Posterior vena cava (tissue), 2 donors: ENCODE results near the gene TSPAN31. TPM values are rescaled to one million over a fixed set of nuclear protein-coding genes. Genes with fewer than 3 reads are reported as not detected.
"Not testable (repeated sequence)": the region's sequence is repeated elsewhere in the genome, so short reads cannot be mapped to it uniquely, and the experiment has no call there.

Experiments used
- DNase-seq: peaks from one replicate; pipeline ENCODE4 v3.0.0-alpha.2; 2020; ENCODE audit warnings: low spot score
- intact Hi-C, 2 donors: fragments of 100-400 bp; cut with DNase I; formaldehyde crosslinking; loops; one replicate each; pipeline versions ENCODE4 v1.14.1 to v1.14.2; 2022 to 2023
- long read RNA-seq, 2 donors: library from polyadenylated mRNA; unstranded; transcript quantifications; one replicate each; pipeline ENCODE4 v2.0.0, GENCODE V29; 2020 to 2021
- total RNA-seq, 2 donors: library from RNA; stranded (reverse); fragmentation: NEBNext Ultra II Directional; extraction: Animal tissue kit (Norgen Biotek cat#: 25700); gene quantifications; one replicate each; pipeline ENCODE4 v1.2.1, GENCODE V29; 2021
- donor health status: DM: yes; HTN: yes; CAD: no.
- donor health status: DM: yes; HTN: yes; CAD: no.

Gene TSPAN31, protein sequence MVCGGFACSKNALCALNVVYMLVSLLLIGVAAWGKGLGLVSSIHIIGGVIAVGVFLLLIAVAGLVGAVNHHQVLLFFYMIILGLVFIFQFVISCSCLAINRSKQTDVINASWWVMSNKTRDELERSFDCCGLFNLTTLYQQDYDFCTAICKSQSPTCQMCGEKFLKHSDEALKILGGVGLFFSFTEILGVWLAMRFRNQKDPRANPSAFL
- 10 to 100 TPM; 20.1 to 26.3 TPM for total RNA-seq
- long read RNA-seq, donor 1, transcript TSPAN31-201 (6 exons, 1,849 nt): major isoform, 17 of 26 reads
- long read RNA-seq, donor 1, partial matches to known transcripts: 9 of 26 reads
- long read RNA-seq, donor 1, other reads (novel, unspliced or antisense): 0 of 26 reads
- long read RNA-seq, donor 2, transcript TSPAN31-201 (6 exons, 1,849 nt): major isoform, 52 of 69 reads
- long read RNA-seq, donor 2, partial matches to known transcripts: 7 of 69 reads
- long read RNA-seq, donor 2, other reads (novel, unspliced or antisense): 10 of 69 reads

GRCh38 chr12:57744777-57745484 is at the start of gene TSPAN31:
TSS of gene TSPAN31 (plus strand) at chr12:57745039. CDS start at chr12:57745155, 116 bp downstream.
- DNase-seq: peak; percentile 99
- intact Hi-C loops: no loop called here

DNA sequence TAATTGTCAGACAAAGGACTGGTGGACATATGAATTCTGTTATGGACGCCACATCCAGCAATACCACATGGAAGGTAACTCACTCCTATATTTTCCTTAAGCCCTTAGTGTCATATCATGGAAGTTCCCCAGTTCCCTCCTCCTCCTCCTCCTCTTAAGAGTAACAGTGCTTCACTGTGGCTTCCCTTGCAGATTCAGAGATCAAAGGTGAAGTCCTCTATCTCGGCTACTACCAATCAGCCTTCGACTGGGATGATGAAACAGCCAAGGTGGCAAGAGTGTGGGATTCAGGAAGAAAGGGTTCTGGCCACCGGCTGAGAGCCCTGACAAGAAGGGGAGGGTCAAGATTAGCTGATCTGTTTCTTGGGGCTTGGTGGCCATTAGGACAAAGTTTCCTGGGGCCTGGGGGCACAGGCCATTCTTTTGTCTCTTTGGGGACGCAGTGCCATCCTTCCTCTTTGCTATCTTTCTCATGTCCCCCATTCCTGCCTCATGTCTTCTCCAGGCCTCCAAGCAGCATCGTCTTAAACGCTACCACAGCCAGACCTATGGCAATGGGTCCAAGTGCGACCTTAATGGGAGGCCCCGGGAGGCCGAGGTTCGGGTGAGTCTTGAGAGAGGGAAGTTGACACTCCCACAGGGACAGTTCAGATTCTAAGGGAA is 48.9 kb upstream of the TSPAN31 start:
- no peak for DNase-seq
- intact Hi-C loops: no loop called here

GRCh38 chr12:57697076-57697475 is 47.8 kb upstream of the TSPAN31 start:
- intact Hi-C loops: no loop called here
- DNase-seq: no peak

DNA sequence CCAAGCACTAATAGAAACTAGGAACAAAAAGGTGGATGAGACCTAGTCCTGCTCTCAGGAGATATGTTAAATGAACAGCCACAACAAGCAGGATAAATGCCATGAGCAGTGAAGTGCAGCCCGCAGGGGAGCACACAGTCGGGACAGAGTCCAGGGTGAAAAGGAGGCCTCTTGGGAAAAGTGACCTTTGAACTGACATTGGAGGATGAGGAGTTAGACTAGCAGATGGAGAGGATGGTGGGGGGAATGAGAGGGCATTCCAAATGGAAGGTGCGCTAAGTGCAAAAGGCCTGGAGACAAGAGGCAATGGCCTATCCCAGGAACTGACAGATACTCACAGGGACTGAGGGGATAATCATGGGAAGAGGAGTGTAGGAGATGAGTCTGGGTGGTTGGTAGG is 46.4 kb upstream of the TSPAN31 start:
- DNase-seq: no peak
- intact Hi-C loops: no loop called here

DNA sequence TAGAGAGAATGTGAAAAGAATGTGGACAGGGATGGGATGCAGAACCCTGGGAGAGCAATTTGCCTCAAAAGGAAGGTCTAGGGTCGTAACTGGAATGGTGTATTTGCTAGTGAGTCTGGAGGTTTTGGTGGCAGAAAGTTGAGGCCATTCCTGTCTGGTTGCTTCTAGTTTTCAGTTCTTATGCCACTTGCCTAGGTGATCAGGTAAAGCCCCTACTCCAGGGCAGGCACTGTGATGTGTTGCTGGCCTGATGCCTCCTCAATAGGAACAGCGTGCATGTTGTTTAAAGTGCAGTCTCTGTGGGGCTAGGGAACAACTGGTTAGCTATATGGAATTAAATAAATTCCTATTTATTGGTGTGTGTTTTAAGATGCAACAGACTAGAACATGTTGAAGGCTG is 44.5 kb upstream of the TSPAN31 start:
- intact Hi-C loops: no loop called here

GRCh38 chr12:57707250-57707649 is 37.6 kb upstream of the TSPAN31 start:
- no peak for DNase-seq
- intact Hi-C loops: no loop called here

More for the DNA sequence above, 44.5 kb upstream of the TSPAN31 start:
- no peak for DNase-seq

DNA sequence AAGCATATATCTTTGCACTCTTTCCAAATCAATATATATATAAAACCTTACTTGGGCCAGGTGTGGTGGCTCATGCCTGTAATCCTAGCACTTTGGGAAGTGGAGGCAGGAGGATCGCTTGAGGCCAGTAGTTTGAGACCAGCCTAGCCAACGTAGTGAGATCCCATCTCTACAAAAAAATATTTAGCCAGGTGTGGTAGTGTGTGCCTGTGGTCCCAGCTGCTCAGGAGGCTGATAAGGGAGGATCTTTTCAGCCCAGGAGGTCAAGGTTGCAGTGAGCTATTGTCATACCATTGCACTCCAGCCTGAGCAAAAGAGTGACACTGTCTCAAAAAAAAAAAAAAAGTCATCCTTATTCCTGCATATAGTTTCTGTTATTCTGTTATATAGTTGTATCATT is 36.5 kb upstream of the TSPAN31 start:
- no peak for DNase-seq
- intact Hi-C loops: no loop called here

DNA sequence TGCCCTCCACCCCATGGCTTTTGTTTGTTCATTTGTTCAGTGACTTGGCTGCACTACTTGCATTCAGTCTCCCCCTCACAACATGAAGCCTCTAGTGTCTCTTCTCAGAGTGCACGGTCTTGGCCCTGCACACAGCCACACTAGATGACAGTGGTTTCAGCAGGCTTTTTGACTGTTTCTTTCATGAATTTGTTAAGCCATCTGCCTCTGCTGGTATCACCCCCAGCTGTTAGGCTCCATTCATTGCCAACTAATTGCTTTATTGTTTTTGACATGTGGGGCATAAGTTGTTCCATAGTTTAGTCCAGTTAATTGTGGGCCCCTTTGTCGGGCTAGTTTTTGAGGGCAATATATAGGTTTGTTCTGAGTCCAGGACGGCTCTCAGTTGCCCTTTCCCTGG is 32.1 kb upstream of the TSPAN31 start:
- no peak for DNase-seq
- intact Hi-C loops: no loop called here

DNA sequence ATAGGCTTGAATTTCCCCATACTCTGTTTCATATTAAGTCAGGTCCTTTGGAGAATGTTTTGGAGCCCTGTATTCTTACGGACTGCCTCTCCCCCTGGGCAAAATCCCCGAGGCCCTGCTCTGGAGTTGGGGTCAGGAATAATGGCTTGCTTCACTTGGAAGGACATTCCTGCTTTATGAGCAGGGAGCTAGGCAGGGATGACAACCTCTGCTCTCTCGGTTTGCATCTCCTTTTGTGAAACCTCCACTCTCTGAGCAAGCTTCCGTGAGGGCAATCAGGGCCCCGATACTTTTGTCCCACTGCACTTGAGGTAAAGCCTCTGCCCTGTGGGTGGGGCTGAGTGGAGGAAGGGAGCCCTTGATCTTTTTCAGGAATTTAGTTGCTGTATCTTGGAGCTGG is 31.6 kb upstream of the TSPAN31 start:
- intact Hi-C loops: no loop called here
- DNase-seq: no peak

DNA sequence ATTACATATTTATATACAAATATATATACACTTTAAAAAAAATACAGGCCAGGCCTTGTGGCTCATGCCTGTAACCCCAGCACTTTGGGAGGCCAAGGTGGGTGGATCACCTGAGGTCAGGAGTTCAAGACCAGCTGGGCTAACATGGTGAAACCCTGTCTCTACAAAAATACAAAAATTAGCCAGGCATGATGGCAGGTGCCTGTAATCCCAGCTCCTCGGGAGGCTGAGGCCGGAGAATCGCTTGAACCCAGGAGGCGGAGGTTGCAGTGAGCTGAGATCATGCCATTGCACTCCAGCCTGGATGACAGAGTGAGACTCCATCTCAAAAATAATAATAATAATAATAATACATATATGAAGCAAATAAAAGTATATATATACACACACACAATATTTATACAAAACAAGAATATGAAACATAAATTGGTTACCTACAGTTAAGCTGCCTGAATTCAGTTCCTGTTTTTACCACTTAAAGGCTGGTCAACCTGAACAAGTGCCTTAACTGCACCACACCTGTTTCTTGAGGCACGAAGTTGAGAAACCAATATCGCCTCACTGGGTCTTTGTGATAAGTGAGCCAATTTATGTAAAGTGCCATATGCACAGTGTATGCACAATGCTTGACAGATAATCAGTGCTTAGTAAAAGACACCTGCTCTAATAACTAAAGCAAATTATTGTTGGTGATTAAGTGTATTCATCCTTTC is 29.6 kb upstream of the TSPAN31 start:
- DNase-seq, intact Hi-C loops: not testable (repeated sequence)

- intact Hi-C loops: no loop called here
Observed at GRCh38 chr12:57715786-57716185, 29.1 kb upstream of the TSPAN31 start.

DNA sequence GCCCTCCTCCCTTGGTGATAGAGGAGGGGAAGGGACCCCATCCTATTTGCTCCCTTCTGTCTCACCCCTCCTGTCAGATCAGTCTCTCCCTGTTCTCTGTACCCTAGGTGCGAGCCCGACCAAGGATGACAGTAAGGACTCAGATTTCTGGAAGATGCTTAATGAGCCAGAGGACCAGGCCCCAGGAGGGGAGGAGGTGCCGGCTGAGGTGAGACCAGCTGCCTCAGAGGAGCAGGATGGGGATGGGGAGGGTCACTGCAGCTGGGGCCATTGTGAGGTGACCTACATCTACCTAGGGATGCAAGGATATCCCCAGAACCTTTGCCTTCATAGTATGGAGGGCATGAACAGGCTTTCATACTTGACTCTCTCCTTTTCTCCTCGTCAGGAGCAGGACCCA is 28.5 kb upstream of the TSPAN31 start:
- no peak for DNase-seq
- intact Hi-C loops: no loop called here

More at GRCh38 chr12:57715786-57716185, 29.1 kb upstream of the TSPAN31 start:
- no peak for DNase-seq

DNA sequence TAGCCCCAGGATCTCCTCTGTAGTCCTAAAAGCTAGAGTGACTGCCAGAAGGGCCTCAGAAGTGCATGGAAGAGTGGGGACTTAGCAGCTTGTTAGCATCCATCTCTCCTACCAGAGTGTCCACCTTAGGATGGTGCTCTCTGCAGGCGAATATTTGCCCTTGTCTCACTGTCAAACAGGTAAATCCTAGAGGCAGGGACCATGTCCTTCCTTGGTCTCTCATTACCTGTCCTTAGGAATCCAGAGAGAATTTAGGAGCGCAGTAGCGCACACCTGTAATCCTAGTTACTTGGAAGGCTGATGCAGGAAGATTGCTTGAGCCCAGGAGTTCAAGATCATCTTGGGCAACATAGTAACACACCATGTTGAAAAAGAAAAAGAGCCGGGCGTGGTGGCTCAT is 27.7 kb upstream of the TSPAN31 start:
- intact Hi-C loops: no loop called here
- DNase-seq: no peak

DNA sequence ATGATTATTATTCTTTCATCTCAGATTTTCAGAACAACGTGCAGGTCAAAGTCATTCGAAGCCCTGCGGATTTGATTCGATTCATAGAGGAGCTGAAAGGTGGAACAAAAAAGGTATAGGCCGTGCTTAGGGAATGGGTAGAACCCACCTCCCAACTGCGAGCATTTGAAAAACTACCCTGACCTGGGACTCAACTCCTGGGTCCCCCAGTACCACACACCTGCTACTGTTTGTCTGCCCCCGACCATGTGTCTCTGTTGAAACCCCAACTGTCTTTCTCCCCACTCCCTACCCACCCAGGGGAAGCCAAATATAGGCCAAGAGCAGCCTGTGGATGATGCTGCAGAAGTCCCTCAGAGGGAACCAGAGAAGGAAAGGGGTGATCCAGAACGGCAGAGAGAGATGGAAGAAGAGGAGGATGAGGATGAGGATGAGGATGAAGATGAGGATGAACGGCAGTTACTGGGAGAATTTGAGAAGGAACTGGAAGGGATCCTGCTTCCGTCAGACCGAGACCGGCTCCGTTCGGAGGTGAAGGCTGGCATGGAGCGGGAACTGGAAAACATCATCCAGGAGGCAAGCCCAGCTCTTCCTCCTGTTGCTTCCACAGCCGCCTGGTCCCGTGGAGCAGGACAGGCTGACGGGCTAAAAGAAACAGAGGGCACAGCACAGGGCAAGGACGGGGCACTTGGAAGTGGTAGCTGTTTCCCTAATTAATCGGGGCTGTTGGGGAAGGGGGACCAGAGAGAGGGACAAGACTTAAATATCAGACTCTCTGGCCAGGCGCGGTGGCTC is 26.8 kb upstream of the TSPAN31 start:
- no peak for DNase-seq
- intact Hi-C loops: no loop called here

DNA sequence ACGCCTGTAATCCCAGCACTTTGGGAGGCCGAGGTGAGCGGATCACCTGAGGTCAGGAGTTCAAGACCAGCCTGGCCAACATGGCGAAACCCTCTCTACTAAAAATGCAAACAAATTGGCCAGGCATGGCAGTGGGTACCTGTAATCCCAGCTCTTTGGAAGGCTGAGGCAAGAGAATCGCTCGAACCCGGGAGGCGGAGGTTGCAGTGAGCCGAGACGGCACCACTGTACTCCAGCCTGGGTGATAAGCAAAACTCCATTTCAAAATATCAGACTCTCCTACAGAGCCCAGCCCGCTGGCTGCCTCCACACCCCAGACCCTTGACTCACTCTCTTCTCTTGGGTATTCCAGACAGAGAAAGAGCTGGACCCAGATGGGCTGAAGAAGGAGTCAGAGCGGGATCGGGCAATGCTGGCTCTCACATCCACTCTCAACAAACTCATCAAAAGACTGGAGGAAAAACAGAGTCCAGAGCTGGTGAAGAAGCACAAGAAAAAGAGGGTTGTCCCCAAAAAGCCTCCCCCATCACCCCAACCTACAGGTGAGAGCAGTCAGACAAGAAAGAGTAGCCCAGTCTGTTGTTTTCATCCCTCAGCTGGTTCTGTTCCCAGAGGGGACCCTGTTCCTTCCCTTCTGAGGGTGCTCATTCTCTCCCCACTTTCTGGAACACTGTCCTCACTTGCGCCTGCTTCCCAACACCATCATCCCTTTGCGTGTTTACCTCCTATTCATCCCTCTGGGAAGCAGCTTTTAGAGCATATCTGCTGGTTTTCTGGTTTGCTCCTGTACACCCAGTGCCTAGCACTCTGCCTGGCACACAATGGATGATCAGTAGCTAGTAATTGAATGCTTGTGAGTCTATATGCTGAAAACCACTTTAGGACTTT is 26.0 kb upstream of the TSPAN31 start:
- DNase-seq: no peak
- intact Hi-C loops: no loop called here

- DNase-seq: no peak
Observed at GRCh38 chr12:57719777-57720605, 24.8 kb upstream of the TSPAN31 start.

More at GRCh38 chr12:57719777-57720605, 24.8 kb upstream of the TSPAN31 start:
- intact Hi-C loops: no loop called here
